NCI-H2081 (cell line): Measurements from ENCODE around the gene EGFL8.
A peak's percentile ranks its signal among the peaks of the same experiment; 100 is the strongest.

Source experiments
- DNase-seq, 2 experiments: peaks; one replicate each; lab custom pipeline; 2025; lab: John Stamatoyannopoulos, UW

EGFL8 gene

DNA sequence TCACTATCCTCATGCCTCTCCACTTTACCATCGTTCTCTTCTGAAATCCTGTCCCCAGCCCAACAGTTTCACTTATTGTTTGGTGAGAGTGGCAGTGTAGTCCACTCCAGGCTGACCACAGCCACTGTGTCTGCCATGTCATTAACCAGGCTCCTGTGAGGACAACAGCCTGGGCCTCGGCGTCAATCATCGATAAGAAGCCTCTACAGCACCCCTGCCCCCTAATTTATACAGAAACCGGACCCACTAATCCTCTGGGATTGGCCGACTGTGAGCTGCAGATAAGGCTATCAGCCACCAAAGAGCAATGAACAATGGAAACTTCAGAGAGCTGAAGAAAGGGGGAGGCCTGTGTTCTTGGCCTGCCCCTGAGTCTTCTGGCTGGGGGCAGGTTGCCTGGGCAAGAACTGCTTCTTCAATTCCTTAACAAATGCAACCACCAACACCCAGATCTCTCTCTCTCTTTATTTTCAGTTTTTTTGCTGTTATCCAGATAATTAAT lies 3.4 kb downstream of the EGFL8 start:
- DNase-seq = no peak

DNA sequence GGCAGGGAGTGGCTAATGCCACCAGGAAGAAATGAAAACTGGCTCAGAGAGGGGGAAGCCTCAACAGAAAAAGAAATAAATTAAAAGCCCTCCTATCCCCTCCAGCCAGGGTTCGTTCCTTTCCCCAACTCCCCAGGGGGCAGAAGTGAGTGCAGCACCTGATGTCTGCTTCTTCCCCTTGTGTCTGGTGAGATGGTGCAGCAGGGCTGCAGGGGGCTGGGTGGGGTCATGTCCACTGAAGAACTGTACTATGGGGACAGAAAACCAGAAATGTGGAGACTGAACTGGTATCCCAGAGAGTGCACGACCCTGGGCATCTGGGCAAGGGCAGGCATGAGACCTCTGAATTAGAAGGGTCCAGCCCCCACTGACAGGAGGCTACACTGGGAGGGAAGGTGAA lies 4.0 kb downstream of the EGFL8 start:
- no peak for DNase-seq

DNA sequence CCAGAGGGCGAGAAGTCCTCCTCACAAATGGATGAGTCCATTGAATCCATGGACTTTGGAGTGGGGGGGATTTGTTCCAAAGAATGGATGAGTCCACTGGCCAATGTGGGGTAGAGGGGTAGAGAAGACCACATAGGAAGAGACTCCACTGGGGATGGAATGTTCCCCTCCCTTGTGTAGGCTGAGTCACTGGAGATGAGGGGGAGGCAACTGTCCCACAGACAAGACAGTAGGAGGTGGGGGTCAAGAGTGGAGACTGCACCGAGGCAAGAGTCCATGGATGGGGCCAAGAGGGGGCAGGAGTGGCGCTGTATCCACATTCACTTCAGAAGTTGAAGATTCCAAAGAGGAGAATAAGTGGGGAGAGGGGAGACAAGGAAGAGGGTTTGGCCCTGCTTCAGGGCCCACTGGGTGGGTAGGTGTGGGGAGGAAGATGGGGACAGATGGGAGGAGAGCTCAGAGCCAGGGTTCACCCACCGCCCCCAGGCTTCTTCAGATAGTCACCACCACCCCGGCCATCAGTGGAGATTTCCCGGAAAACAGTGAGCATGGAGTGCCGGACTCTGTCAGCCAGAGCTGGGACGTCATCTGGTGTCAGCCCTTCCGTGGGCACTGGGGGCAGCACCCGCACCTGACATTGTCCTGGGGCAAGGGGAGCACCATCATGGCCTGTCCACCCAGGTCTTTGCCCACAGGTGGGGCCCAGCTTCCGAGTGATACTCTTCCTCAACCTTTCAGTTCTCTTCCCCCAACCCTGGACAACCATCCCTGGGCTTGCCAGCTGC lies 4.6 kb downstream of the EGFL8 start:
- no peak for DNase-seq

DNA sequence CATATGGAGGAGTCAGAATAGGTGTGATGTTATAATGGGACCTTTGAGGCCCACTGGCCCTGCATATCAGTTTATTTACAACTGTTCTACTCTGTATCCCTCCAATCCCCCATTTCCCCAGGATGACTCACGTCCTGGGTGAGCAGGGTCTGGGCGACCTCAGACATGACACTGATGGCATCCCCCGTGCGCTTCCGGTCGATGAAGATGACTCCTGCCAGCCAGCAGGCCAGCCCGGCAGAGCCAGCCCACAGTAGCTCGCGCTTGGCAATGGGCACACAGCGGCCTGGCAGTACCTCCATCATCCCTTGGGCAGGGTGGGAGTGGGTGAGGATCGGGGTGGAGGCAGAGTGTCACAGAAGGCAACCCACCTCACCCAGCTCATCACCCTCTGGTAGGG lies 5.9 kb downstream of the EGFL8 start:
- no peak for DNase-seq

DNA sequence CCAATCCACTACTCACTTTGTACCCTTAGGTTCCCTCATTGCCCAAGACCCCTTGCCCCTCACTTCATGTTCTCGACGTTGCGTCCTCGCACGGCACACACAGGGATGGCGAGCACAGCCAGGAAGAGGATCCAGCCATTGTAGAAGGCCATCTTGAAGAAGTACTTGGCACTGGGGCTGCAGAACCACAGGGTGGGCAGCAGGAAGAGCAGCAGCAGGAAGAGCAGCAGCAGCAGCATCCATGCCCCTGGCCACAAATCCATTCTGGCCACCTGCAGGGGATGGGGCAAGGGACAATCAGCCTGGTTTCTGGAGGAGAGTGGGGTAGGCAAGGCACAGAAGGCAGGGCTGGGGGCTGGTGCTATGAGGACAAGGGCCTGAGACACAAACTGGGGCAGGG lies 6.8 kb downstream of the EGFL8 start:
- DNase-seq = no peak

DNA sequence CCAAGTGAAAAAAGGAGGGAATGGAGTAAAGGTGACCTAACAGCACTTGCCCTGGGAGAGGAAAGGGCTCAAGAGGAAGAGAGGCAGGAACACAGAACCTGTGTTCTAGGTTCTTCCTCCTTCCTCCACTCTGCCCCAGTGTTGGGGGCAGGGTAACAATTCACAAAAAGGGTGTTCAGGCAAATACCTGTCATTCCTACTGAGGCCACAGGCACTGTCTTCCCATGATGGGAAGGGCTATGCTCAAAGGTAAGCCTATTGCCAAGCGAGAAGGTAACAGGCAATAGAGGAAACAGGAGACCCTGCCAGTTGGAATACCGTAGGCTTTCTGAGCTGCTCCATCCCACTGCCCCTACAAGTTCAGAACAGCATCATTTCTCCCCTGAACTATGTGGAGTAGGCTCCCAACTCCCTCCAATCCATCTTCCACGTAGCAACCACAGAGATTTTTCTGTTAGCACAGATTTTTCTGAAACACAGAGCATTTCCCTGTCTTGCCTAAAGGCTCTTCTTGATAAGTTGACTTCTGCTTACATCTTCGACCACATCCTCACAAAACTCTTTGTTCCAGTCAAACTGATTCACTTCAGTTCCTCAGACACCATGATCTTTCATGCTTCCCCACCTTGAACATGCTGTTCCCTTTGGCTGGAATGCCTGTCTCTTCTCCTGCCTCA lies 8.8 kb downstream of the EGFL8 start:
- DNase-seq = no peak

DNA sequence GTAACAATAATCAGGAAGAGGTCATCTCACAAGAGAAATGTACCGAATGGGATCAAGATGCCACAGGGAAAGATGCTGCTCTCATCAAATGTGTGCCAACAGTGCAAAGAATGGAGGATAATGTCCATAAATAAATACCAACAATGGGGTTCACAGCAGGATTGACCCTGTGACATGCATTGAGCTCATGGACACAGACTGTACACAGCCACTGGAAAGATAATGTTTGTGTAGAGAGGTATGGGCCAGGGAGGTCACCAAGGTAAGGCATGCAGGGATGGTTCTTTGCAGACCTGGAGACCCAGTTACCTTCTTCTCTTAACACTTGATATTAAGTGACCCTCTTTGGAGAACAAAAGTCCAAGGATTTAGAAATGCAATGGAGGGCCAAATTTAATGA lies 10.0 kb downstream of the EGFL8 start:
- no peak for DNase-seq

DNA sequence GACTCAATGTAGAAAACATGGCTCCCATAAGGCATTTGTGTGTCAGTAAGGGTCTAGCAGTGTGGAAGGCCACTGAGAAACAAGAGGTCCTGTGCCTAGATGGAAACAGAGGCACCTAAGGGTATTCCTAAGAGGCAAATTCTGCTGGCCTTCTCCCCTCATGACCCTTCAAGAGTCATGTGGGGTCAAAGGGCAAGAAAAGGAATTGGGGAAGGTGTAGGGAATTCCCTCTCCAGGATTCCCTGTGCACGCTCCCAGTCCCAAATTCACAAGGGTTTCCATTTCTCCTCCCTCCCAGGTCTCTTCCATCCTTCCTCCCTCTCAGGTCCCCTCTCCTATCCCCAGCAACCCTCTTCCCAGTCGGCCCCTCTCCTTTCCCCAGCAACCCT lies 10.9 kb downstream of the EGFL8 start:
- no peak for DNase-seq

DNA sequence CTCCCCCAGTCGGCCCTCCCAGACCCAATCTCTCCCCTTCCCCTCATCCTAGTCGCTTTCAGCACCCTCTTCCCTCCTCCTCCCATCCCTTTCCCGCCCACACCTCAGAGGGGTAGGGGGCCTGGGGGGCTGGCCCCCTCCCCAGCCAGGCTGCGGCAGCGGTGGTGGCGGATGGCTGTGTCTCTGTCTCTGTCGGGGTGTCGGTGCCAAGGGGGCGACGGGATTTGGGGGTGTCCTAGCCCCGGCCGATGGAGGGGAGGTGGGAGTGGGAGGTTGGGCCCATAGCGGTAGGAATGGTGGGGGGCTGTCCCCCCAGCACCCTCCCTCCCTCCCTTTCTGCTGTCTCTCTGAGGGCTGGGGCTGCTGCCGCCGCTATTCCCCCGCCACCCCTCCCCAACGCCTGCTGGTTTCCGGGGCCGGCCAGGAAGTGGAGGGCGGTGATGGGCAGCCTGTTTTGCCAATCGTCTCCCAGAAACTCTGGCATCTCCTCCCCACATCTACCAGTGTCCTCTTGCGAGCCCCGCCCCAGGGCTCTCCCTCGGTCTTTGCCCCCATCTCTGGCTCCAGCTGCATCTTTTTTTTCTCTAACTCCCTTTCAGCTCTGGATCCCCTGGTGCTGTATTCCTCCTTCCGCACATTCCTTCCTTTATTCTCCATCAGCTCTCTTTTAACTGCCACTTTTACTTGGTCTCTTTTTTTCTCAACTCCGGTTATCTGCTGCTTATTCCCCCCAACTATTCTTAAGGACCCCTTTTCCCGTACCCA lies 11.5 kb downstream of the EGFL8 start, which contains the start of gene AGPAT1:
AGPAT1 (minus strand) TSS at position 374 of the 765 bp plus-strand sequence. CDS start 4,588 bp downstream, outside the sequence.
- DNase-seq = peak; percentile 94 to 96

DNA sequence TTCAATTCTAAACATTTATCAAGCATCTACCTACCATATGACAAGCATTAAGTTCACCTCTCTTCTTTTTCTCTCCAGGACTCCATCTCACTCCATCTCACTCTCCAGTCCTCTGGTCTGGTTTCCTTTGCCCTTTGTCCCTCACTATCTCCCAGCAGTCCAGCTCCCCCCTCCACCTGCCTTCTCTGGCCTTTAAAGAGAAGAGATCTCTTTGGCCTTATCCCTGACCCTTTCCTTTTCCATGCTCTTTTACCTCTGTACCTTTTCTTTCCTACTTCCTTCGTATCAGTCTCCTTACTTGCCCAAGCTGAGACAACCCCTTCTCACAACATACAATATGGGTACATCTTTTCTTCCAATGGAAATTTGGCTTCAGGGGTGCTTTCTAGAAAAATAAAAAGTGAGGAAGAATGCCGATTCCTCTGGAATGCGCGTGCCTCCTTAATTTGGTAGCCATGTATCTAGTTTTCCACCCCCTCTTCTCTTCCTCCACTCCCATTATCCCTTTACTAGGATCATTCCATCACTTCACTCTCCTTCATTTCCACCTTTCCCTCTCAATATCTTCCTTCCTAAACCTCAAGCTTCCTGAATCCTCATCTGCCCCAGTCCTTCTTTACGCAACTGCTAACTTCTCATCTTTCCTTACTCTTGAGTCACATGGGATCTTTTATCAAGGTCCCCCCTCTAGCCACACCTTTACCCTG lies 12.2 kb downstream of the EGFL8 start:
- DNase-seq = no peak

DNA sequence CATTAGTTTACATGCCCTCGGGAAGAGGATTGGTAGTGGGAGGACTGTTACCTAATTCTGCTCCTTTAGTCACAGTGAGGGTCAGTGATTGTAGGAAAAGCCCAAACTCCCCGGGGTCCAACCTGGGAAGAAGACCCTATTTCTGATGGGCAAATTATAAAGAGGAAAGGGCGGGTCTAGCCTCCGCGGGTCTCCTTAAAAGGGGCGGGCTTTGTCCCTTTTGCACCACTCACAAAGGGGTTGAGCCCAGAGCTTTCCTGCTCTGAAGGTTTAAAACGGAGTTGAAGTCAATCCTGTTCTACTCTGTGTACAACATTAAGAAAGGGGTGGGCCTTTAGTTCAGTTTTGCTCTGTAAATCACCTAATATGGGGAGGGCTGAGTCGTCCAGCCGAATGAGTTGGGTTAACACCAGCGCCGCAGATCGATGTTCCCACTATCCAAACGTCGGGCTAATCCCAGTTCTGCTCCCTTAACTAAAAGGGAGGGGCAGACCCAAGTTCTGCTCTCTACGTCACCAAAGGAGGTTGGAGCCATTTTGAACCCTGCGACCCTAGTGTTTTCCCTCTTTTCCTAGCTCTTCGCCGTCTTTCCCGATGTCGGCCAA lies 12.9 kb downstream of the EGFL8 start:
- peak; percentile 65 to 78 for DNase-seq

DNA sequence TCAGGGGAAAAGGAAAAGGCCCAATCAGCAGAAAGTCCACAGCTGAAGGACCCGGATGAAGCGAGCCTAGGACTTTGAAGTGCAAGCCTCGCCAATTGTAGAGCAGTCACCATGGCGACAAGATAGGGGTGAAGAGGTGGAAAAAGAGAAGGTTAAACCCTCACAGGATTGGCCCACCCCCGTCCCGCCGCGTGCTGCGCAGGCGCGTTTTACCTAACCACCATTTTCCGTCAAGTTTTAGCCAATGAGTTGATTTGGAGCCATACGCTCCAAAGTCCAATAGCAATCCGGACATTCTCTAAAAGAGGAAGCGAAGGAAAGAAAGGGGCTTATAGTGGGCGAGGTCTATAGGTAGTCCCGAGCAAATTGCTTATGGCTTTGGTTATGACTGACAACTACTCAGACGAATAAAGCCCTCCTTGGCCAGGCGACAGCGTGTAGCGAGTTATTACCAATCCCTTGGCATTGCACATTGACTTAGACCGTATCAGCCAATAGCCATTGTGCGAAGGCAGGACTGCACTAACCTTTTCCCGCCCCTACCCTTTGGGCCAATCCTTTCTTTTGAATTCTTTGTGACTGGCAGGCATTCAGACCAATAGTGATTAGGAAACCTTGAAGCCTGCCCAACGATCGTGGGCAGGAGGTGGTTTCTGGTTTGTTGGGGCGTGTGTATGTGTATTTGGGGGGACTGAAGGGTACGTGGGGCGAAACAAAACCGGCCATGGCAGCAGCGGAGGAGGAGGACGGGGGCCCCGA lies 13.6 kb downstream of the EGFL8 start, which contains the start of gene RNF5:
RNF5 (plus strand) TSS at position 618 of the 759 bp plus-strand sequence; CDS start at position 725, 107 bp downstream.
- DNase-seq = peak; percentile 99 to 100

DNA sequence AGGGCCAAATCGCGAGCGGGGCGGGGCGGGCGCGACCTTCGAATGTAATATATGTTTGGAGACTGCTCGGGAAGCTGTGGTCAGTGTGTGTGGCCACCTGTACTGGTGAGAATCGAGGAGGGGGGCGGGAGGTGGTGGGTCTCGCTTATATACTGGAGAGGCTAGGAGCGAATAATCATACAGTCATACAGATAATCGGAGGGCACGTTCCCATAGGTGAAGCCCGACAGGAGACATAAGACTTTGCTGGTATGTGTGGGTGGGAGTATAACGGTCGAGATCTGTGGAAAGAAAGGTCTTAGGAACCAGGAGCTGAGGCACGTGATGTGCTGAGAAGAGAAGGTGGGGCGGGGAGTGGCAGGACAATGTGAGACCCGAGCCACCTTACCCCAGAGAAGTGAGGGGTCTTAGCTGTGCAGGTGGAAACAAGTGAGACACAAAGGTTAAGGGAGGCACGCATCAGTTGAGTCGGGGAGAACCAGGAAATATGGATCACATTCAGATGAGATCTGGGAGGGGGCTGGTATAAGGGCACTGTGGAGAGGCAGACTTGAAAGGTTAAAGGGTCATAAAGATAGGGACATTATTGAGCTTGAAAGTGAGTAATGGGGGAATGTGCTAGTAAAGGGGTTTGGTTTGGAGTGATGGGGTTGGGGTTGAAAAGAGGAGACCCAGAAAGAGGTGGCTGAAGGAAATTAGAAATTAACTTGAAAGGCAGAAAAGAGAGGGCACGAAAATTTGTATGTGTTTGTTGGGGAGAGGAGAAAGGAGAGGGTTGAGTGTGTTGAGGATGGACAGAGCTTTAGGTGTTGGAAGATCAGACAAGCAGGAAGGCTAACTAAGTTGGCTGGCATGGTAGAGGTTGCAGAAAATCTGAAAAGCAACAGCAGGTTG lies 14.4 kb downstream of the EGFL8 start:
- DNase-seq = no peak

DNA sequence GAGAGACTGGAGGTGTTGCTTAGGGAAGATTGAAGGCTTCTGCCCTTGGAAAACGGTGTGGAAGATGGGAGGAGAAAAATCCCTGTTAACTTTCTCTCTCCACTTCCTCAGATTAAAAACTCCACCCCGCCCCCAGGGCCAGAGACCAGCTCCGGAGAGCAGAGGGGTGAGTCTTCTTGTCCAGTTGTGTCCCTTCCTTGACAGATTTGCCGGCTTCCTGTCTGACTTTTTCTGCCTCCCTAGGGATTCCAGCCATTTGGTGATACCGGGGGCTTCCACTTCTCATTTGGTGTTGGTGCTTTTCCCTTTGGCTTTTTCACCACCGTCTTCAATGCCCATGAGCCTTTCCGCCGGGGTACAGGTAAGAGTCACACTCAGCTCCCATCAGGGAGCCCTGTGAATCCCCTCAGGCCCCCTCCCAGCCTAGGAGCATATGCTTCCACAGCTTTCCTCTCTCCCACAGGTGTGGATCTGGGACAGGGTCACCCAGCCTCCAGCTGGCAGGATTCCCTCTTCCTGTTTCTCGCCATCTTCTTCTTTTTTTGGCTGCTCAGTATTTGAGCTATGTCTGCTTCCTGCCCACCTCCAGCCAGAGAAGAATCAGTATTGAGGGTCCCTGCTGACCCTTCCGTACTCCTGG lies 15.5 kb downstream of the EGFL8 start:
- no peak for DNase-seq

DNA sequence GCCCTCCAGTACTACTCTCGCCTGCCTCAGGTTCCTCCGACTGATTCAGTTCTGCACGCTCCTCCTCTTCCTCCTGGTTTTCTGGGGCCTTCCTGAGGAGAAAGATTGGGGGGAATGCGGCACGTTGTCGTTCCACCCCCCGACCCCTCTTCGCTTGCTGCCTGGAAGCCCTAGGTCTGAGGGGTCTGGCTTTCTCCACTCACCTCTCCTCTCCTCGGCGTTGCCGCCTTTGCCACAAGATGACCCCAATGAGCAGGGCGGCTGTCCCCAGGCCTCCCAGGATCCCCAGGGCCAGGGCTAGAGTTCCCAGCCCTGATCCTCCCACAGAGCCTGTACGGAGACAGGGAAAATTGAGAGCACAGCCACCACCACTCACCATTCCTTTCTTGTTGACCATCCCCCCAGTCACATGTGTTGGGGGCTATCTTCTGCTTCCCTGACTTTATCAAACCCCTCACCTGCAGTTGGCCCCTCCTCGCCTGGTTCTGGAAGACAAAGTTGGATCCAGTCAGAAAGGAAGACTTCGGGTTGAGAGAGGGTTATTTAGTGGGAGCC lies 16.8 kb downstream of the EGFL8 start:
- no peak for DNase-seq

DNA sequence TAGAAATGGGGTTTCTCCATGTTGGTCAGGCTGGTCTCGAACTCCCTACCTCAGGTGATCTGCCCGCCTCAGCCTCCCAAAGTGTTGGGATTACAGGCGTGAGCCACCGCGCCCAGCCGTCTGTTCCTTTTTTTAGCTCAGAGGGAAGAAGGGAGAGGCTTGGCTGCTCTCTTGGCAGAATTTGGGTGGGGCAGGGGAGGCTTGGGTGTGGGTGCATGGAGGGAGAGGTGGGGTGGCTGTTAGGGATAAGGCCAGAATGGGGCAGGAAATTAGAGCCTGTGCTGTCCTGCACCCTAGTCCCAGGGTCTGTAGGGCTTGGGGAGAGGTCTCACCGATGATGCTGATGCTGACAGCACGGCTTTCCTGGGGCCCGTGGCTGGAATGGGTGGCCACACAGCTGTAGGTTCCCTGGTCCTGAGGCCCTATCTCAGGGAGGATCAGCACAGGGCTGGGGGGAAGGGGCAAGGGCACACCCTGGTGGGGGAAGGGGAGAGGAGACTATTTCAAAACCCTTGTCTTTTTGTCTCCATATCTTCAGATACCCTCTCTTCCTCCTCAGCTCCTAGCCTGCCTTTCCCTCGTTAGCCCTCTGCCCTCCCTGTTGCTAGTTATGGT lies 17.6 kb downstream of the EGFL8 start:
- no peak for DNase-seq

DNA sequence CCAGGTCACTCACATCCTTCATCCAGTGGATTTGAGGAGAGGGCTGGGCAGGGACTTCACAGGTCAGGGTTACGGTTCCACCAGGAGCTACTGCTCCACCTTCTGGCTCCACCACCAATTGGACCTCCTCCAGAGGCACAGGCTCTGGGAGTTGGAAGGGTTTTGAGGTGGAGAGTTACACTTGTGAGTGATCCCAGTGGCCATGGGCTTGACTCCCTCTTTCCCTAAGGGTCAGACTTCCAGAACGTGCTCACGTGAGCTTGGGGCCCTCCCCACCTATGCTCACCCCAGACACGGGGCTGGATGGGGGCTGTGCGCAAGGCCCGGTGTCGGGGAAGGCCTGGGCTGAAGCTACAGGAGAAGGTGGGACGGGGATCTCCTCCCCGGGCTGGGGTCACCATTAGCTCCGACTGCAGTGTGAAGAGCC lies 18.2 kb downstream of the EGFL8 start:
- DNase-seq = no peak

DNA sequence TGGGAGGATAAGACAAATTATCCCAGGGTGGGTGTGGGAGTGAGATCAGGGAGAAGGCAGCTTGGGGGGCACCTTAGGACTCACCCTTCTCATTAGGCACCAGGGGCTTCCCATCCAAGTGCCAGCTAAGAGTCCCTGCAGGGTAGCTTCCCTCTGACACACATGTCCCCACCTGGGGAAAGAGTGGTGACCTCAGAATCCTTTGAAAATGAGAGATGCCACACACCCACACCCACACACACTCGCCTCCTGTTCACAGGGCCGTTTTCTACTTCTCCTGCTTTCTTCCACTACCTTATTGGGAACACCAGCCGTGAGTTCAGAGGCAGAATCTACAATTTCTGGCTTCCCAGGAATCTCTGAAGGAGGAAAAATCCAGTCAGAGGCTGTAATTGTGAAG lies 18.6 kb downstream of the EGFL8 start:
- no peak for DNase-seq
